Left hindlimb (tissue), 1 donor: ENCODE results near the gene HJURP.

Source experiments
- DNase-seq: peaks from one replicate; pipeline ENCODE4 v3.0.0-alpha.2; 2018

The HJURP gene

DNA sequence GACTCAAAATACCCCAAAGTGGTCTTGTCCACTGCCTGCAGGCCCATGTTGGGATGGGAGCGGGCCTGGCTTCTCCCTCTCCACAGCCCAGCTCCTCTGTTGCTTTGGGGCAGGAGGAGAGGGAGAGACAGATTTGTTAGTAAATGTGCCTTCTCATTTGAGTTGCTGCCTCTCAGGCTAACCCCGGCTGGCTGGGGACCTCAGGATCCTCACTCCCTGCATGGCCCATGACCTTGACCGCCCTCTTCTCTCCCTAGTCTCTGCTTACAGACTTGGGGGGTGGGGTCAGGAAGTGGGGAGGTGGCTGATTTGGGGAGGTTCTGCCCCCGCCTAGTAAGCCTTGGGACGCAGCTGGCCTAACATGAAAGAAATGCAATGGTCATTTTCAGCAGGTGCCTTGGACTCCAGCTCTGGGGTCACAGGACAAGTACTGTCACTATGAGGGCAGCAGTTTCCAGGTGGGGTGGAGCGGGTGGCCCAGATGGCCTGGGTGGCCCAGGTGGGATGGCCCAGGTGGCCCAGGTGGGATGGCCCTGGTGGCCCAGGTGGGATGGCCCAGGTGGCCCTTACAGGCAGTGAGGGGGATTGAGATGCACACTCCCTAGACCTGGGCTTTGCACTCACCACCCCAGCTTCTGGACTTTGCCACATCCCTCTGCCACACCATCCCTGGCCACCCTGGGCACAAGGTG lies 24.1 kb downstream of the HJURP start:
- DNase-seq, result no peak

DNA sequence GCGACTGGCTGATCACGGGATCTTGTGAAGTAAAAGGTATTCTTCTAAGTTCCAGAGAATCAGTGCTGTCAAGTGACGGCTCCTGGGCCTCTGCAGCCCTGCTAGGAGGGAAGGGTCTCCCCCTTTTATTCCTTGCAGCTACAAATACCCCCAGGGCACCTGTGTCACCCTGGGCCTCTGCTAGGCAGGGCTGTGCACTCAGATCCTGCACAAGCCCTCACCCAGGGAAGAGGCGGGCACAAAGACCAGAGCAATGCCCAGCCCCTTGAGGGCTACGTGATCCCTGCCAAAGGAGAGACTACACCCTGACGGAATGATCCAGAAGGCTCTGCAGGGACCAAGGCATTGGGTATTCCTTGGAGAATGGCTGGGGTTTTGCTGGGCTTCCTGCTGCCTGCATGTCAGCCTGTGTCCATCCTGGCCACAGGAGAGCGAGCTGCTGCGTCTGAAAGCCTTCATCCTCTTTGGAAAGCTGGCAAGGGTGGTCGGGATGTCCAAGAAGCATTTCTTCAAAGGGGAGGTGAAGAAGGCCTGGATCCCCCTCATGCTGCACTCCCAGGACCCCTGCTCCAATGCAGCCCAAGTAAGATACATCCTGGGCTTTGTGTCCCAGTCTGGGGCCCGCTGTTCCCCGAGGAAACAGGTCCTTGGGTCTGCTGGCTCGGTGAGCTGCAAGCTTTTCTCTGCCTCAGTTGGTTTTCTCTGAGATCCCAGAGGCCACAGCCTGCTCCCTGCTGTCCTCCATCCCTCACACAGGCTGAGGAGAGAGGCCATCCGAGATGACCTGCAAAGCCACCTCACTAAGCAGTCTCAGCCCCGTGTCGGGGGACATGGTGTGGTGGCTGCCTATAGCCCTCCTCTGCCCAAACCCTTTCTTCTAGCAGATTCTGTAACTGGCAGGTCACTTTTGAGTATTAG lies 24.9 kb downstream of the HJURP start:
- no peak for DNase-seq

DNA sequence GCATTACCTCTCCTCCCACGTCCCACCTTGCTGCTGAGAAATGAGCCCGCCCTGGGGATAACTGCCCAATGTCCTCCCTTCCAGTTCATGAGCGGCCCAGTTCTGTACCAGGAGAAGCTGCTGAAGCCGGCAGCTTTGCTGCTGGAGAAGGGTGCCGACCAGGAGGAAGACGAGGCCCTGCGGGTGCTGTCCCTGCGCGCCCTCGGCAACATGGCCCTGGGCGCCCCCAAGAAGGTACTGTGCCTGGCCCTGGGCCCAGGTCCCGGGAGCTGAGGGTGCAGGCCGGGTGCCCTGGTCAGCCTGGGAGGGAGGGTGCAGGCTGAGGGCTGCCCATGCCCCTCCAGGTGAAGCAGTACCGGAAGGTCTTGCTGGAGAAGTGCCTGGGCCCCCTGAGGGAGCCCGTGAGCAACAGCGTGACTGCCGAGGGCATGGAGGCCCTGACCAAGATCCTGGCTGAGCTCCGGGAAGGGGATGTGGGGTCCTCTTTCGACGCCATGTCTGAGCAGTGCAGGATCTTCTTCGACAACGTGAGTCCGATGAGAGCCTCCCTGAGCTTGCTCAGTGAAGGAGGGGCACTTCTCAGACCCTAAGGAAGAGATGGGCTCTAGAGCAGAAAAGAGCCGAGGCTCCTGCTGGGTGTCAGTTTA lies 25.7 kb downstream of the HJURP start:
- no peak for DNase-seq

DNA sequence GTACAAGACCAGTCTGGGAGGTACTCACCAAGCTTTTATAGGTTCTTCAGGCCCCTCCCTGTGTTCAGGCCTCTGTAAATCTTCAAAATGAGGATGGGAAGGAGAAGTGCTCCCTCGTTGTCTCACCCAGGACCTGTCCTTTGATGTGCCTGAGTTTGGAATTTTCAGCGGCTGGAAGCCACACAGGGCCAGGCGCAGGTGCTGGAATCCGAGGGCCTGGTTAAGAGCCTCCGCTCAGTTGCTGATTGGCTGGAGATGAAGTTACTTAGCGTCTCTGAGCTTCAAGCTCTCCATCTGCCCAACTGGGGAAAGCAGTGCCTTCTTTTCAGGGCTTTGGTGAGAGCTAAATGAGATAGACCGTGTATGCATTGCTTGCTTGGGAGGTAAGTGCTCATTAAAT lies 30.0 kb downstream of the HJURP start:
- no peak for DNase-seq

DNA sequence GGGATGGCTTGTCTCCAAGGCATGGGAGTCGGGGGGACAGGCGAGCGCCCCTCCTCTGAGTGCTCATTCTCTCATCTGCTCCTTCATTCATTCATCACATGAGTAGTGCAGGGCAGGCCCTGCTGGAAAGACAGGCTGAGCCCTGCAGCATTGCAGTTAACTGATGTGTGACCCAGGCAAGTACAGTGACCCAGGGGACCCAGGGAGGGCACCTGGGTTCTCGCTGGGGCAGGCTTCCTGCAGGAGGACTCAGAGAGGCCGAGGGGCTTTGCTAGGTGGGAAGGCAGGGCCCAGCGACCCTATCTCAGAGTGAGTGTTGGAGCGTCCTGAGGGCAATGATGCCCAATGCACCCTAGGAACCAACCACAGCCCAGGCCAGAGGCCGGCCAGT lies 30.6 kb downstream of the HJURP start:
- DNase-seq, result no peak

DNA sequence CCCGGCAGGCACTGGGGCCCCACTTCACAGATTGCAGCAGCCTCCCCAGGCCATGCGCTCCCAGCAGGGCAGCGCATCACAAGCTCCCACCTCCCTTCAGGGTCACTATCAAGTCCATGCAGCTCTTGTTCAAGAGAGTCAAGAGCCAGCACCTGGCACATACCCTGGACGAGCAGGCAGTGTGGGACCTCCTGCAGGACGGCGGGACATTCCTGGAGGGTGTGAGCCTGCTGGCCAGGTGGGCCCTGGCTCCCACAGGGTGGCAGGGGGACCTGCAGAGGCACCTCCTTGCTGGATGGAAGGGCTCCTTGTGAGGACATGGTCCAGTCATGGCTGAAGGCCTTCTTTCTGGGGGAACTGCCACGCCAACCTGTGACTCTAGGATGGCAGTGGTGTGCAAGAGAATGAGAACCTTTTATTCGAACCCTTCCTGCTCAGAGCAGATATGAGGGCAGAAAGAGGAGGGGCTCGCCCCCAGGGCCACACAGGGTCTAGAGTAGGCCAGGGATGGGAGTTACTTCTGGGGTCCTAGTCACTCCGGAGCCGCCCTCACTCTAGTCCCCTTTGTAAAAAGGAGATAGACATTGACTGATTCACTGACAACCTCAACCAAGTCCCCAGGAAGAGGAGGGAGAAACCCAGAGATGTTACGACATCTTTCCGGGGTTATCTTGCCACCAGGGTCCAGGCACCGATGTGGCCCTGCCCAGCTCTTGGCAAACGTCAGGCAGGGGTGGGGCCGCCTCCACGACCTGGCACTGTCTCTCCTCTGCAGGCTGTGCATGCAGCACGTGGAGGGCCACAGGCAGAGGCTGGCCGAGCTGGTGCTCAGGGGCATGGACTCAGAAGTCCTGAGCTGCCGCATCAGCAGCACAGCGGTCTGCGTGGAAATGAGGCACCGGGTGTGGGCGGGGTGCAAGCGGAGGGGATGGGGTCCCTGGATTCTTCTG lies 31.3 kb downstream of the HJURP start:
- no peak for DNase-seq

DNA sequence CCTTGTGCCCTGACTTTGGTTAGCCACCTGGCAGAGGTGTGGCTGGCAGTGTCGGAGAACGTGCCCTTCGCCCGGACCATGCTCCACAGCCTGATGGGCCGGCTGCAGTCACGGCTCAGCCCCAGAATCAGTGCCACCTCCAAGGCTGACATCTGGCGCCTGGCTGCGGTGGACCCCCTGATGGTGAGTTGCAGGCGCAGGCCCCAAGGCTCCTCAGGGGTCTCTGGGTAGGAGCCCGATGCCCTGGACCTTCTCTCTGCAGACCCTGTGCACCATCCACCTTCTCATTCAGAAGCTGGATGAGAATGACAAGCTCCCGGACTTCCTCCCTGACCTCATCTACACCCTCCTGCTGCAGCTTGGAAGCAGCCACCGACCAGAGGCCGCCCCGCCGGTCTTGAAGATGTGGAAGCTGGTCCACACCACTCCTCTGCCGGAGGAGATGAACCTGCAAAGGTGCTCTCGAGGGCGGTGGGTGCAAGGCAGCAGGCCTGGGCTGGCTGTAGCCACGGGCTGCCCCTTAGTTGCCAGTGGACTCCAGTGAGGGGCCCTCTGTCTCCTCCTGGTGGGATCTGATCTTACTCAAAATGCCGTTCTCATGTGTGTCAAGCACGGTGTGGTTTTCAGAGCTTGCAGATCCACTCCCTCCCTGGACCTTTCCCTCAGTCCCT lies 32.1 kb downstream of the HJURP start:
- DNase-seq, result no peak

DNA sequence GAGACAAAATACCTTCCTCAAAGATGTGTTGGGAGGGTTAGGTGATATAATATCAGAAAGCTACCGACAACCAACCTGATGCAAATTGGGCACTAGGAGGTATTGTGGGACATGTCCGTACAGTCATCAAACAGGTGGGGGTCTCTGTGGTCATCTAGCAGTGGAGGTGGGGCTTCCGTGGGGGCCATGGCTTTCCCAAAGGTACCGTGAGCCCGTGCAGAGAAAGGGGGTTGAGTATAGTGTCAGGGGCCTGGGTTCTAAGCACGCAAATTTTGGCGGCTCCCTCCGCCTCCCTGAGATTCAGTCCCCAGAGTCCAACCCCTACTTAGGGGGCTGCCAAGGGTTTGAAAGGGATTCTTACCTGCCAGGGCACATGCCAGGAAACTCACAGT lies 32.6 kb downstream of the HJURP start:
- DNase-seq, result no peak

DNA sequence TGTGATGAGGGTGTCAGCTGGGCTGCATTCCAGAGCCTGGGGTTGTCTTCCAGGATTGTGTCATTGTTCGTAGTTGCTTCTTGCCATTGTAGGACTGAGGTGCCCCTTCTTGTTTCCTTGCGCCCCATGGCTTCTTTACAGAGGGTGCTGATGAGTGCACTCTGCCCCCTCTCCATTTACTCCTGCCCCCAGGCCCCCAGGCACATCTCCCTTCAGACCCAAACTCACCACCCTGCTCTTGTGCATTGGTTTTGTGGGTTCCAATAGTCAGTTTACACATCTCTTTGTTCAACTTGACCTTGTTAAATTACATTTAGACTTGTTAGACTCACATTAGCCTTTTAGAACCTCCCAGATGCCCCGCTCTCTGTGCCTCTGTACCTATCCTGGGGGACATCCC lies 33.1 kb downstream of the HJURP start:
- DNase-seq, result no peak

DNA sequence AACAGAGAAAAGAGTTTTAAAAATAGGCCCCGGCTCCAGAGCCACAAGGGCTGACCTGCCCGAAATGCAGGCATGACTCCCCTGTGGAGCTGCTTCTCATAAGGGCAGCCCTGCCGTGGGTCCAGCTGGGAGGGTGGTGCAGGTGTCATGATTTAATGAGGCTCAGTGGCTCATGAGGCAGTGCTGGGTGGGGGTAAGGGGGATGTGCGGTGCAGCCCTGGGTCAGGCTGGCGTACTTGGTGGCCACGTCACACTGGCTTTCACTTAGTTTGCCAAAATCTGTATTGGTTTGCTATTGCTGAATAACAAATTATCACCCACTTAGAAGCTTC lies 33.6 kb downstream of the HJURP start:
- no peak for DNase-seq

DNA sequence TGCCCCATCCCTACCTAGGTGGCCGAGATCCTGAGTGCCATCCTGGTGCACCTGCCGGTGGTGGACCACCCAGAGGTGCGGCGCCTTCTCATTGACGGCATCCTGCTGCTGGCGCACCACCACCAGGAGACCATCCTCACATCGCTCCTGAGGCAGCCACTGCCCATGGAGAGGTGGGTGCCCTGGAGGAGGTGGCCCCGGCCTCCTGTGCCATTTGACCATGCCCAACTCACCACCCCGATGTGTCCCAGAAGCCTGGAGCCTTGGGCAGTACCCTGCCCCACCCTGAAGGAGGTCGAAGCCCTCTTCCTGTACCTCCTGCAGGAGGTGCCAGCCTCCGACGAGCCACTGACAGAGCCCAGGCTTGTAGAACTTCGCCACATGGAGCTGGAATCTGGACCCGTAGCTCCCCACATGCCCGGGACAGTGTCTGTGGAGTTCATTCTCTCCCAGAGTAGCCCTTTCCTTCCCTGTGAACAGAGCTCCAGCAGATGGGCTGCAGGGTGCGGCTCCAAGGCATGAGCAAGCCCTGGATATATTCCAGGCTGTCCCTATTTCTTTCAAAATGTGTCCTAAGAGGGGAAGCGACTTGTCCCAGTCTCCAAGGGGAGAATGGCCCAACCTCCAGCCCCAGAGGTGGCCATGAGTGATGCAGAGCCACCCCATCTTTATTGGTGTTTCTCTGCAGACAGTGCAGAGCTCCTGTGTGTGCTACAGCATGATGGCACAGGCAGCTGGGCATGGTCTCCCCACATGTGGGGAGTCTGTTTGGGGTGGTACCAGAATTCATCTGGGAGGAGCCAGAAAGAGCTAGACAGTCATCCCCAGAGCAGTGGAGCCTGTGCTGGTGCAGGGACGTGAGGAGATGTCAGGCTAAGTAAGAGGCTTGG lies 34.2 kb downstream of the HJURP start:
- no peak for DNase-seq

DNA sequence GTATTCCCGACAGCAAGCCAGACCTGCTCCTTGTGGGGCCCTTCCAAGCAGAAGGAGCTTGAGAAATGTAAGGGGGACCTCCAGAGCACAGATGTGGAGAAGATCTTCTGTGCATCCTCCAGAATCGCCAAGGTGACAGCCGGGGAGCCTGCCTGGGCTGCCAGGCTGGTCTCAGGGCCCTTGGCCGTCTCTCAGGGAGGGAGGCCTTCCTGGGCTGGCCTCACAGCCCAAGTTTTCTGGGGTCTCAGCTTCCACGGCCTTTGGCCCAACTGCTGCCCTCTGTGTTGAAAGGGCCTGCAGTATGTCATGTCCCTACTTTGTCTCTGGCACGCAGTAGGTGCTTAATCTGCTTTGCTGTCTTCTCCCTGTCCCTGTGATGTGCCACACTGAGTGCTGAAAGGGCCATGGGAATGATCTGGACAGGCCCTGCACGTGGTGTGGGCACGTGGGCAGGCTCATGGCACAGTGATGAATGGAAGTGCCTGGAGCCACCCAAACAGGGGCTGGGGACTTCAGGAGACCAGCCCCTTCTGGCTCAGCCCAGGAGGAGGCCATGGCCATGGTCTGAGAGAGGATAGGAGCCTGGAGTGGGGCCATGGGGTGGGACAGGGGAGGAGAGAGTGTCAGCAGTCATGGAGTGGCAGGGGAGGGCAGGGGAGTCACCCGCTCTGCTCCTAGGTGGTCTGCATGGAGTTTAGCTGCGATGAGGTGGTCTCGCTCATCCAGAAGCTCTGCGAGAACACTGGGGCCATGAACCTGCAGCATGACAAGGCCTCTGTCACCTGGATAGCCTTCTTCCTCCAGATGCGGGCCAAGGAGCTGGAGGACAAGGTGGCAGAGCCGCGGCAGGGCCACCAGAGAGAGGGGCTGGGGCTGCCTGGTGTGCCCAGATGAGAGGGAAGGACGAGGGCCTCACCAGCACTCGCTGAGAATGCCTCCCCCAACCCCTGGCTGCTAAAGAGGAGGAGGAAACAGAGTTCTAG lies 35.4 kb downstream of the HJURP start:
- no peak for DNase-seq

DNA sequence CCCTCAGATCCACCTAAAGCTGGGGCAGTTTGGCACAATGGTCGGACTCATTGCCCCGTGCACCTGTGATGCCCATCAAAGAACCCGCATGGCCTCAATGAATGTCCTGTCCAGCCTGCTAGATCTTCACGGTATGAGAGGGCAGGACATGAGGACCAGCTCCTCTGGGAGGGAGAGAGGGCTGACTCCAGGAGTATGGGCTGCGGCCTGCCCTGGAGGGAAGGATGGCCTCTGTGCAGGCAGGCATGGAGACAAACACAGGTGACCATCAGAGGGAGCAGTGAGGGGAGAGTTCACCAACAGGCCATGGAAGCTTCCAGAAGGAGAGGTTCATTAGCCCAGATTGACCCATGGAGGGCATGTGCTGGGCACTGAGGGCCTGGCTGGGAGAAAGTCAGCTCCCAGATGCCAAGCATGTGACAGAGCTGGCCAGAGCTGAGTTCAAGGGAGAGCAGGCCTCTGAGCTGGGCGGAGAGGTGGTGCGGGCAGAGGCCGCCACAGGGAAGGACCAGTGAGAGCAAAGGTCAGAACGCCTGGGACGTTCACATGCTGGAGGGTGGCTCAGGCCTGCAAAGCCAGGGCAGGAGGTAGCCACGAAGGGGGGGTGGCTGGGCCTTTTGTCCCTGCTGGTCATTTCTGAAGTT lies 36.2 kb downstream of the HJURP start:
- DNase-seq, result no peak

DNA sequence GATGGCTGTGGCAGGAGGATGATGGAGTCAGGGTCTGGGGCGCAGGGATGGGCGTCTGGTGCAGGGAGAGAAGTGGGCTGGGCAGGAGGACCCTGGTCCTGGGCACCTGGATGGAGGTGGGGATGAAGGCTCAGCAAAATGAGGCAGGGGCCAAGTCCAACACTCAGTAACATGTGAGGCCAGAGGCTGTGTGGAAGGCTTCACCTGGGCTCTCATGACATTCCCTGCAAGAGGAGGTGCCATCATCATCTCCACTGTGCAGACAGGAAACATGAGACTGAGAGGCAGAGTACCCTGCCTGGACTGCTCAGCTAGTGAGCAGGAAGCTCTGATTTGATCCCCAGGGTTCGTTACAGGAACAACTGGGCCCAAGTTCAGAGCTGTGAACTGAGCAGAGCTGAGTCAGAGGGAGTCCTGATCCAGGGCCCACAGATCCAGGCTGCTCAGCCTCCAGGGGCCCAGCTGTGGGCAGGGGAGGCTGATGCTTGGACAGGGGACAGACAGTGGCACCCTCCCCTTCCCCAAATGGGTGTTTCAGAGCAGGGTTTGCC lies 36.9 kb downstream of the HJURP start:
- no peak for DNase-seq

DNA sequence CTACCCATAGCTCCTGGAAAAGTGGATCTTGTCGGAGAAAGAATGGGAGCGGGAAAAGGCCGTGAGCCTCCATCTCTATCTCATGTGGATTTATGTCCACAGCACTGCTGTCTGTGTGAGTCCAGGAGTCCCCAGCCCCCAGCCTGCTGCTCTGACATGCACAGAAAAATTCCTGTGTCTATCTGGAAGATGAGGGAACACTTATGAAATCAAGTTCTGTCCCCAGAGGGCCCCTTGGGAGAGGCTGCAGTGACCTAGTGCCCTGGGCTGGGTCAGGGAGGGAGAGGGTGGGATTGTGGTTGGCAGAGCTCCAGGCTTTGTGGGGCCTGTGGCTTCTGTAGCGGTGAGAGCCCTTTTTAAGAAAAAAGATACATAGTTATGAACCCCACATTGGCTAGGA lies 37.6 kb downstream of the HJURP start:
- DNase-seq, result no peak

DNA sequence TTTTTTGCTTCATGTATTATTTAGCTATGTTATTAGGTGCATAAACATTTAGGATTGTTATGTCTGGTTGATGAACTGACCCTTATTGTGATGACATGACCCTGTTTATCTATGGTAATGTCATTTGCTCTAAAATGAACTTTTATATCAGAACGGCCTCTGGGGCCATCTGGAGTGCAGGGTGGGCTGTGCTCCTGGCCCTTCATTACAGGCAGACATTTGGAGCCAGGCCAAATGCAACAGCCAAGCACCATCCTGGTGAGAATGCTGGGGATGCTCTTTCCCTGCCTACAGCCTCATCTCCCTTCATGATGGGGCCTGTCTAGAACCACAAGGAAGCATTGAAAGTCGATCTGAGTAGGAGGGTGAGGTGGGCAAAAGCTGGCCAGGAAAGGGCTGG lies 38.0 kb downstream of the HJURP start:
- DNase-seq, result no peak

DNA sequence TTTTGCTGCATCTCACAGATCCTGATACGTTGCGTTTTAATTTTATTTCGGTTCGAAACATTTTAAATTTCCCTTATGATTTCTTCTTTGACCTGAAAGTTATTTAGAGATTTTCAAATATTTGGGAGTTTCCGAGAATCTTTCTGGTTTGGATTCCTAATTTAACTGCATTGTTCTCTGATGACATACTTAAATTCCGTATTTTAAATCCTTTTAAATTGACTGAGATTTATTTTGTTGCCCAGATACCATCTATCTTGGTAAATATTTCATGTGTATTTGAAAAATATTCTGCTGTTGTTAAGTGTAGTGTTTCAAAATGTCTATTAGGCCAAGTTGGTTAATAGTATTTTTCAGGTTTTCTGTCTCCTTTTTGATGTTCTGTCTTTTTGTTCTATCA lies 38.5 kb downstream of the HJURP start:
- DNase-seq, result no peak

DNA sequence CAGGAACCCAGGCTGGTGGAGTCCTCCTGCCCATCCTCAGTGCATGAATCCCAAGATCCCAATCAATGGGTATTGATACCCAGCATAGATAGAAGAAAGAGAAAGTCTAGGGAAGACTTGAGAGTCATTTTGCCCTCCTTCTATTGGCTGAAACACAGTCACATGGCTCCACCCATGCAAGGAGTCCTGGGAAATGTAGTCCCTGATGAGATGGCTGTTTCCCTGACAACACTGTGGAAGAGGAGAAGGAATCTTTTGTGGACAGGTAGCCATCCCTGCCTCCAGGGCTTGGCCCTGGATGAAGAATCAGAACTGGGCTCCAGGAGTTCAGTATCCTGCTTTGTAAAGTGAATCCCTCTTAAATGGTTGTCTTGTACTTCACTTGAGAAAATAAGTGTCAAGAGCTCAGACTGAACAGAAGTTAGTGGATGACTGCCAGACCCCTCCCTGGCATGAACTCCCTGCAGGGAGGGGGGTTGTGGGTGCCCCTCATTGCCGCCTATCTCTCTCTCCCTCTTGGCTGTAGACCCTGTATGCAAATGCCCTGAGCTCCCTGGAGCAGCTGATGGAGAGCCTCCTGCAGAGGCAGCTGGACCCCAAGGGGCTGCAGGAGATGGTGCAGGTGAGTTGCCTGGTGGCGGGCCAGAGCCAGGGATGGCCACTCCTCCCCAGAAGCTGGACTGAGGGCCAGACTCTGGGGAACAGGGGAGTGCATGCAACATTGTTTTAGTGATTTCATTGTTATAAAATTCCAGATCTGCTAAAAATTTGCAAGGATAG lies 40.1 kb downstream of the HJURP start:
- no peak for DNase-seq
